ENCODE results near the gene ALS2. TPM values are rescaled to one million over a fixed set of nuclear protein-coding genes. Genes with fewer than 3 reads are reported as not detected.

The ALS2 gene
- total and polyA plus RNA-seq, 2 donors from 2014 or later: 7.1 to 24.4 TPM

DNA sequence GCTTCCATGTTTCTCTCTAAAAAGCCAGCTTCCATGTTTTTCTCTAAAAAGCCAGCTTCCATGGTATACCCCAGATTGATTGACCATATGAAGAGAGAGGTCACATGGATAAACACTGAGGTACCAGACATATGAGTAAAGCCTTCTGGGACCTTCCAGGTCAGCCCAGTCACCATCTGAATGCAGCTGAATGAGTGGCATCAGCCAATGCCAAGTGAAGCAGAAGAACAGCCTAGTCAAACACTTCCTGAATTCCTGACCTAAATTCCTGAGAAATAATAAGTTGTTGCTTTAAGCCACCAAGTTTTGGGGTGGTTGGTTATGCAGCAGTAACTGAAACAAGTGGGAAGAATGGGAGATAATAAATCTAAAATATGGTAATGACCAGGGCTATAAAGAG lies 5.7 kb upstream of the ALS2 start:
- intact Hi-C loops (cut with DNase I): no loop called here
- H3K36me3 ChIP-seq (ENCODE audit: control insufficient read depth in 2 of 3, insufficient read depth in 3 of 3, low read length in 3 of 3): no peaks in the 10 kb centered on the region
- no peak overlapping the region for H3K27ac ChIP-seq (ENCODE audit: low read depth in 2 of 2, low read length in 2 of 2)
- no peaks in the 10 kb centered on the region for H3K9me3 ChIP-seq (ENCODE audit: control insufficient read depth in 2 of 3, insufficient read depth in 1 of 3, low read length in 3 of 3)
- H3K4me3 ChIP-seq (ENCODE audit: low read length in 3 of 3): no peak overlapping the region
- H3K4me1 ChIP-seq (ENCODE audit: control insufficient read depth in 2 of 3, insufficient read depth in 2 of 3, low read depth in 1 of 3, low read length in 3 of 3): no peaks in the 10 kb centered on the region
- H3K9ac ChIP-seq (ENCODE audit: low read length in 3 of 3): no peak overlapping the region
- TF ChIP-seq, protein P1, sequence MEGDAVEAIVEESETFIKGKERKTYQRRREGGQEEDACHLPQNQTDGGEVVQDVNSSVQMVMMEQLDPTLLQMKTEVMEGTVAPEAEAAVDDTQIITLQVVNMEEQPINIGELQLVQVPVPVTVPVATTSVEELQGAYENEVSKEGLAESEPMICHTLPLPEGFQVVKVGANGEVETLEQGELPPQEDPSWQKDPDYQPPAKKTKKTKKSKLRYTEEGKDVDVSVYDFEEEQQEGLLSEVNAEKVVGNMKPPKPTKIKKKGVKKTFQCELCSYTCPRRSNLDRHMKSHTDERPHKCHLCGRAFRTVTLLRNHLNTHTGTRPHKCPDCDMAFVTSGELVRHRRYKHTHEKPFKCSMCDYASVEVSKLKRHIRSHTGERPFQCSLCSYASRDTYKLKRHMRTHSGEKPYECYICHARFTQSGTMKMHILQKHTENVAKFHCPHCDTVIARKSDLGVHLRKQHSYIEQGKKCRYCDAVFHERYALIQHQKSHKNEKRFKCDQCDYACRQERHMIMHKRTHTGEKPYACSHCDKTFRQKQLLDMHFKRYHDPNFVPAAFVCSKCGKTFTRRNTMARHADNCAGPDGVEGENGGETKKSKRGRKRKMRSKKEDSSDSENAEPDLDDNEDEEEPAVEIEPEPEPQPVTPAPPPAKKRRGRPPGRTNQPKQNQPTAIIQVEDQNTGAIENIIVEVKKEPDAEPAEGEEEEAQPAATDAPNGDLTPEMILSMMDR (IDR thresholded peaks at IDR 0.05; ENCODE audit: borderline replicate concordance, extremely low read depth, insufficient read depth): no peak
- DNase-seq (no peak), FAIRE-seq (no peak)
- H3K27me3 ChIP-seq (ENCODE audit: control insufficient read depth, insufficient read depth, low read length): no peaks in the 10 kb centered on the region

DNA sequence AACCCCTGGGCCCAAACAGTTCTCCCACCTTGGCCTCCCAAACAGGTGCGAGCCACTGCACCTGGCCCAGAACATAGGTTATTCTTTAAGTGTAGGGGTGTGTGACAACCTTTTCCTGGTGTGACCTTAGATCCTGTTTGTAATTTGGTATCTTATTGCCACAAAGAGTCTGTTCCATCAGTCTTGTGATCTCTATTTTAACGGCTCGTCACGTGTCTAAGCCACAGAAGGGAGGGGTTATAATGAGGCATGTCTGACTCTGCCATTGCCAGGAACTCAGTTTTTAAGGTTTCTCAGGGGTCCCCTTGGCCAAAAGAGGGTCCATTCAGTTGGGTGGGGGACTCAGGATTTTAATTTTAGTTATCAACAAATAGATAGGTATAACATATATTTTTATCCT lies 4.4 kb upstream of the ALS2 start:
- H3K36me3 ChIP-seq (ENCODE audit: control insufficient read depth in 2 of 3, insufficient read depth in 3 of 3, low read length in 3 of 3): no peaks in the 10 kb centered on the region
- H3K4me1 ChIP-seq (ENCODE audit: control insufficient read depth in 2 of 3, insufficient read depth in 2 of 3, low read depth in 1 of 3, low read length in 3 of 3): no peaks in the 10 kb centered on the region
- H3K27me3 ChIP-seq (ENCODE audit: control insufficient read depth, insufficient read depth, low read length): no peaks in the 10 kb centered on the region
- FAIRE-seq (no peak), DNase-seq (no peak)
- TF ChIP-seq, protein P1 (IDR thresholded peaks at IDR 0.05; ENCODE audit: borderline replicate concordance, extremely low read depth, insufficient read depth): no peak
- H3K27ac ChIP-seq (ENCODE audit: low read depth in 2 of 2, low read length in 2 of 2): no peak overlapping the region
- no peaks in the 10 kb centered on the region for H3K9me3 ChIP-seq (ENCODE audit: control insufficient read depth in 2 of 3, insufficient read depth in 1 of 3, low read length in 3 of 3)
- H3K9ac ChIP-seq (ENCODE audit: low read length in 3 of 3): no peak overlapping the region
- no peak overlapping the region for H3K4me3 ChIP-seq (ENCODE audit: low read length in 3 of 3)
- intact Hi-C loops (cut with DNase I): no loop called here

DNA sequence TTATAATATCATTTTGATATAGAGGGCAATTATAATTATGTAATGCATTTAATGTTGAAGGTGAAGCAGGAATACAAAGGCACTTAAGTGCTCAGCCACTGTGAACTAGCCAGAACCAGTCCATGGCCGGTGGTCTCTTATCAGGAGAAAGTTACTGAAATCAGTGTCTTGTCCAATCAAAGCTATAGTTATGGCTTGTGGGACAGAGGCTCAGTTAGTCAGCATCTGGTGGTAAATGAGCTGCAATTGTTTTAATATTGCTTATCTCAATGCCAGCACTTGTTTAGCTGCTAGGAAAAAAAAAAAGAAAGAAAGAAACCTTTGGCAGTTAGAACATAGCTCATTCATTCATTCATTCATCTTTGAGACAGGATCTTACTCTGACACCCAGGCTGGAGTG lies 3.8 kb upstream of the ALS2 start:
- Histone ChIP-seq H3K4me3 (ENCODE audit: low read length in 3 of 3) (no peak overlapping the region), H3K4me1 (ENCODE audit: control insufficient read depth in 2 of 3, insufficient read depth in 2 of 3, low read depth in 1 of 3, low read length in 3 of 3) (peaks cover 0 to under 1% (median 0%) of the 10 kb centered on the region in 3 donors), H3K27me3 (ENCODE audit: control insufficient read depth, insufficient read depth, low read length) (no peaks in the 10 kb centered on the region), H3K36me3 (ENCODE audit: control insufficient read depth in 2 of 3, insufficient read depth in 3 of 3, low read length in 3 of 3) (no peaks in the 10 kb centered on the region), H3K9me3 (ENCODE audit: control insufficient read depth in 2 of 3, insufficient read depth in 1 of 3, low read length in 3 of 3) (no peaks in the 10 kb centered on the region), H3K9ac (ENCODE audit: low read length in 3 of 3) (no peak overlapping the region), H3K27ac (ENCODE audit: low read depth in 2 of 2, low read length in 2 of 2) (no peak overlapping the region)
- TF ChIP-seq, protein P1 (IDR thresholded peaks at IDR 0.05; ENCODE audit: borderline replicate concordance, extremely low read depth, insufficient read depth): no peak
- DNase-seq: no peak
- no peak for FAIRE-seq
- intact Hi-C loops (cut with DNase I): no loop called here

DNA sequence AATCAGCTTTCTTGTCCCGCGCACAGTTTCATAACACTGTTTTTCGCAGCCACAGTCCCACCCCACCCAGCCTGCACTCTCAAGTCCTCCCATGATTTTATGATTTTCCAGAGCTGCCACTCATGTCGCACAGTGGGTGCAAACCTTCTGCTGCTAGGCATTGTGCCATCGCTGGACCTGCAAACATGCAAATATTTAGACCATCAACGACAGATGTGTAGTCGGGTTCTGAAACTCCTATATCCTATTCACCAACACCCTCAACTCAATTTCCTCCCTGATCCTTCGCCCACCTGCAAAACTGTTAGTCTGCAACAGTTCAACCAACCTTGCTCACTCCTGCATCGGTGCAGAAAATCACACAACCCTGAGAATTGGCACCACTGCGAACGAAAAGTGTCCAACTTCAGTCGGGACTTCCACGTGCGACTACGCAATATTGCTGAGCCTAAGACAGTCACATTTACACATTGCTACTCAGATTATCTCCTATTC lies 871 bp upstream of the ALS2 start:
- FAIRE-seq: no peak
- peak overlapping the region in 1 of 2 donors; percentile 77 for H3K27ac ChIP-seq (ENCODE audit: low read depth in 2 of 2, low read length in 2 of 2)
- no peaks in the 10 kb centered on the region for H3K36me3 ChIP-seq (ENCODE audit: control insufficient read depth in 2 of 3, insufficient read depth in 3 of 3, low read length in 3 of 3)
- H3K4me3 ChIP-seq (ENCODE audit: low read length in 3 of 3): peak overlapping the region; percentile 80 to 99 (median 89)
- H3K4me1 ChIP-seq (ENCODE audit: control insufficient read depth in 2 of 3, insufficient read depth in 2 of 3, low read depth in 1 of 3, low read length in 3 of 3): peaks cover 0 to 7% (median 3%) of the 10 kb centered on the region in 3 donors
- DNase-seq: peak in 3 of 5 donors; percentile 53 to 70 (median 56)
- TF ChIP-seq, protein P1 (IDR thresholded peaks at IDR 0.05; ENCODE audit: borderline replicate concordance, extremely low read depth, insufficient read depth): no peak
- H3K27me3 ChIP-seq (ENCODE audit: control insufficient read depth, insufficient read depth, low read length): no peaks in the 10 kb centered on the region
- no peaks in the 10 kb centered on the region for H3K9me3 ChIP-seq (ENCODE audit: control insufficient read depth in 2 of 3, insufficient read depth in 1 of 3, low read length in 3 of 3)
- peak overlapping the region; percentile 61 to 90 (median 89) for H3K9ac ChIP-seq (ENCODE audit: low read length in 3 of 3)
- intact Hi-C loops (cut with DNase I): no loop called here

Data from kidney (tissue), 14 donors.